ENCODE measurements around the gene CCDC146.
"Not testable (repeated sequence)": the region's sequence is repeated elsewhere in the genome, so short reads cannot be mapped to it uniquely, and the experiment has no call there.

CCDC146 gene

GRCh38 chr7:77247206-77247850 is 124.9 kb downstream of the CCDC146 start:
- DNase-seq = peak; percentile 77 to 86
- no peak for TF ChIP-seq GATA1 (IDR thresholded peaks at IDR 0.05; ENCODE audit: low read depth, low read length)
- no peak for TF ChIP-seq POLR2A (IDR thresholded peaks at IDR 0.05; ENCODE audit: low read length)

GRCh38 chr7:77248154-77248553 is 125.7 kb downstream of the CCDC146 start:
- TF ChIP-seq POLR2A (IDR thresholded peaks at IDR 0.05; ENCODE audit: low read length) (no peak), GATA1 (IDR thresholded peaks at IDR 0.05; ENCODE audit: low read depth, low read length) (no peak)
- DNase-seq = no peak

- TF ChIP-seq POLR2A (IDR thresholded peaks at IDR 0.05; ENCODE audit: low read length) (no peak), GATA1 (IDR thresholded peaks at IDR 0.05; ENCODE audit: low read depth, low read length) (no peak)
- no peak for DNase-seq
These were observed 130.1 kb downstream of the CCDC146 start for GRCh38 chr7:77252506-77252905.

GRCh38 chr7:77253151-77253550 is 130.7 kb downstream of the CCDC146 start:
- no peak for DNase-seq
- TF ChIP-seq GATA1 (IDR thresholded peaks at IDR 0.05; ENCODE audit: low read depth, low read length) = no peak
- TF ChIP-seq POLR2A (IDR thresholded peaks at IDR 0.05; ENCODE audit: low read length) = no peak

- TF ChIP-seq POLR2A (IDR thresholded peaks at IDR 0.05; ENCODE audit: low read length) (no peak), GATA1 (IDR thresholded peaks at IDR 0.05; ENCODE audit: low read depth, low read length) (no peak)
- no peak for DNase-seq
These were observed 132.0 kb downstream of the CCDC146 start for GRCh38 chr7:77254429-77254828.

GRCh38 chr7:77254915-77255314 is 132.5 kb downstream of the CCDC146 start:
- DNase-seq = no peak
- TF ChIP-seq GATA1 (IDR thresholded peaks at IDR 0.05; ENCODE audit: low read depth, low read length) = no peak
- TF ChIP-seq POLR2A (IDR thresholded peaks at IDR 0.05; ENCODE audit: low read length) = no peak

- no peak for DNase-seq
These were observed 135.6 kb downstream of the CCDC146 start for GRCh38 chr7:77258014-77258413.

GRCh38 chr7:77258593-77258992 is 136.2 kb downstream of the CCDC146 start:
- TF ChIP-seq POLR2A (IDR thresholded peaks at IDR 0.05; ENCODE audit: low read length) (no peak), GATA1 (IDR thresholded peaks at IDR 0.05; ENCODE audit: low read depth, low read length) (no peak)
- no peak for DNase-seq

More at GRCh38 chr7:77258014-77258413, 135.6 kb downstream of the CCDC146 start:
- TF ChIP-seq GATA1 (IDR thresholded peaks at IDR 0.05; ENCODE audit: low read depth, low read length) = no peak
- no peak for TF ChIP-seq POLR2A (IDR thresholded peaks at IDR 0.05; ENCODE audit: low read length)

GRCh38 chr7:77262316-77262715 is 139.9 kb downstream of the CCDC146 start:
- TF ChIP-seq POLR2A (IDR thresholded peaks at IDR 0.05; ENCODE audit: low read length) (no peak), GATA1 (IDR thresholded peaks at IDR 0.05; ENCODE audit: low read depth, low read length) (no peak)
- no peak for DNase-seq

- DNase-seq = no peak
- TF ChIP-seq POLR2A (IDR thresholded peaks at IDR 0.05; ENCODE audit: low read length) = no peak
- TF ChIP-seq GATA1 (IDR thresholded peaks at IDR 0.05; ENCODE audit: low read depth, low read length) = no peak
These were observed 143.3 kb downstream of the CCDC146 start for GRCh38 chr7:77265666-77266065.

GRCh38 chr7:77266291-77266794 is 143.9 kb downstream of the CCDC146 start:
- no peak for TF ChIP-seq POLR2A (IDR thresholded peaks at IDR 0.05; ENCODE audit: low read length)
- no peak for TF ChIP-seq GATA1 (IDR thresholded peaks at IDR 0.05; ENCODE audit: low read depth, low read length)

GRCh38 chr7:77269360-77270093 is 147.1 kb downstream of the CCDC146 start:
- no peak for TF ChIP-seq POLR2A (IDR thresholded peaks at IDR 0.05; ENCODE audit: low read length)
- TF ChIP-seq GATA1 (IDR thresholded peaks at IDR 0.05; ENCODE audit: low read depth, low read length) = no peak
- no peak for DNase-seq

More at GRCh38 chr7:77266291-77266794, 143.9 kb downstream of the CCDC146 start:
- DNase-seq = peak in 1 of 2 experiments; percentile 10

GRCh38 chr7:77270094-77270480 is 147.7 kb downstream of the CCDC146 start:
- DNase-seq = no peak
- TF ChIP-seq GATA1 (IDR thresholded peaks at IDR 0.05; ENCODE audit: low read depth, low read length) (no peak), POLR2A (IDR thresholded peaks at IDR 0.05; ENCODE audit: low read length) (no peak)

- DNase-seq = no peak
- TF ChIP-seq GATA1 (IDR thresholded peaks at IDR 0.05; ENCODE audit: low read depth, low read length) (no peak), POLR2A (IDR thresholded peaks at IDR 0.05; ENCODE audit: low read length) (no peak)
These were observed 149.4 kb downstream of the CCDC146 start for GRCh38 chr7:77271766-77272165.

- not testable (repeated sequence) for DNase-seq
These were observed 153.2 kb downstream of the CCDC146 start for GRCh38 chr7:77275663-77276062.

Measured in erythroblast (primary cell).